Measurements from ENCODE around the gene FALEC.

The FALEC gene

DNA sequence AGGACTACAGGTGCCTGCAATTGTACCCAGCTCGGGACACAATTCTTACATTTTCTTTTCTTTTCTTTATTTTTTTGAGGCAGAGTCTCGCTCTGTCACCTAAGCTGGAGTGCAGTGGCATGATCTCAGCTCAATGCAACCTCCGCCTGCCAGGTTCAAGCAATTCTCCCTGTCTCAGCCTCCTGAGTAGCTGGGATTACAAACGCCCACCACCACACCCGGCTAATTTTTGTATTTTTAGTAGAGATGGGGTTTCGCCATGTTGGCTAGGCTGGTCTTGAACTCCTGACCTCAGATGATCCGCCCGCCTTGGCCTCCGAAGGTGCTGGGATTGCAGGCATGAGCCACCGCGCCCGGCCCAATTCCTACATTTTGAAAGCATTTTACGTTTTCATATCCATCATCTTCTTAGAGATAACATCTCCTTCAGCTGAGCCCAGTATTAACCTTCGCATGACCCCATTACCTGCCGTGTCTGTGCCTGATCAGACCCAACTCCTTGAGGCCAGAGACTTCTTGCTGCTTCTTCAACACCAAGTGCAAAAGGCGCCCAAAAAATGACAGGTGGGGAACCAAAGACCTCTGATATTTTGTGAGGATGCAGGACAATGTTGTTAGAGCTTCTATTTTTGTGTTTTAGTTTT, 30.9 kb downstream of the FALEC start:
- Histone ChIP-seq H3K27me3 (peaks cover 0 to 15% (median 0%) of the 10 kb centered on the region in 11 experiments; a peak in 7 of 22 replicates), H3K4me3 (no peak overlapping the region), H3K9me3 (replicated peaks in 1 of 11) (no peaks in the 10 kb centered on the region), H3K36me3 (no peaks in the 10 kb centered on the region), H3K4me1 (peaks cover 22 to 41% (median 32%) of the 10 kb centered on the region in 10 experiments), H3K27ac (no peak overlapping the region), H3K4me2 (no peak overlapping the region), H3K9ac (no peak overlapping the region), H4K20me1 (no peaks in the 10 kb centered on the region; a peak in 1 of 22 replicates)
- no peak for TF ChIP-seq Cebpa-rat (IDR thresholded peaks at IDR 0.05)

DNA sequence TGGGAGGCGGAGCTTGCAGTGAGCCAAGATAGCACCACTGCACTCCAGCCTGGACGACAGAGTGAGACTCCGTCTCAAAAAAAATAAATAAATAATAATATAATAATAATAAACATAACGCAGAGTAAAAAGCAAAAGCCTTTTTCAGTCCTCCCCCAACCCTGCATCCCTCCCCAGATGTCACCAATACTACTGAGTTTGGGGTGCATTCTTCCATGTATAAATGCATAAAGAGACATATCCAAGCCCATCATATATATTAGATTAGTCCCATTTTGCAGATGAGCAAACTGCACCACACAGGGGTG, 32.7 kb downstream of the FALEC start:
- no peak for TF ChIP-seq Cebpa-rat (IDR thresholded peaks at IDR 0.05)
- peak overlapping the region; percentile 73 to 90 (median 82) for H3K9ac ChIP-seq
- H3K4me2 ChIP-seq, result peak overlapping the region; percentile 87 to 98 (median 94)

DNA sequence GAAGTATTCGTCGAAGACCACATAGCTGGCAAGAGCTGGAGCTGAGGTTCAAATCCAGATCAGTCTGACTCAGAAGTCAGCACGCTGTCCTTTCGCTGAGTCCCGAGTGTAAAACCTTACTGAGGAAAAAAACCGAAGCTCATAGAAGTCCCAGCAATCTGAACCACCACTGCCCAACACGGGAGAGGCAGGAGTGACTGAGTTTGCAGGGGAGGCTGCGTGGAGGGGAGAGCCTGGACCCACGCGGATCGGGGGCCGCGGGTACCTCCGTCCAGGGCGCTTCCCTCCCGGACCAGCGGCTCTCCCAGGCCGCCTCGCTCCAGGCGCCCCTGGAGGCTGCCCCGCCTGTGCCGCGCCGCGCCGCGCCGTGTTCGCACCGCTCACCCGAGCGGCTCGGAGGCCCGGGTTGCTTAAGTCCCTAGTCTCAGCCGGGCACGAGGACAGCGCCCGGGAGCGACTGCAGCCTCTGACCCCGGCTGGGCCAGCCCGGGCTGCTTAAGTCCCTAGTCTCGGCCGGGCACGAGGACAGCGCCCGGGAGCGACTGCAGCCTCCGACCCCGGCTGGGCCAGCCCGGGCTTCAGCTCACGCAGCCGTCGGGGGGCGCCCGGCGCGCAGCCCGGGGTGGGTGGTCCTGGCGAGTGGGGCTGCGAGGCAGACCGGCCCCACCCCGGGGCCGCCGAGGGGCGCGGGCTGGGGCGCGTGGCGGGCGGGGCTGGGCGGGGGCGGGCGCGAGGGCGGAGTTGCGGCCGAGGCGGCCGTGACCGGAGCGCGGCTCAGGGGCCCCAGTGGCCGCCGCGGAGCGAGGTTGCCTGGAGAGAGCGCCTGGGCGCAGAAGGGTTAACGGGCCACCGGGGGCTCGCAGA, 33.3 kb downstream of the FALEC start, which contains the start of gene ADAMTSL4:
TSS of gene ADAMTSL4 (plus strand) at position 777 of the 864 bp plus-strand sequence. CDS start 2,881 bp downstream, outside the sequence.
- Histone ChIP-seq H3K4me3 (peak within 1 kb of the TSS; percentile 55 to 72 (median 64)), H3K9me3 (replicated peaks in 1 of 11) (no peaks in the 10 kb centered on the region), H3K4me1 (peaks cover 46 to 64% (median 55%) of the 10 kb centered on the region in 10 experiments), H3K9ac (peak within 1 kb of the TSS; percentile 73 to 90 (median 83)), H3K4me2 (peak within 1 kb of the TSS; percentile 87 to 98 (median 94)), H3K36me3 (peaks cover 0 to 9% (median 0%) of the 10 kb centered on the region in 11 experiments; a peak in 4 of 22 replicates), H4K20me1 (no peaks in the 10 kb centered on the region; a peak in 1 of 22 replicates), H3K27me3 (peaks cover 0 to 15% (median 0%) of the 10 kb centered on the region in 11 experiments; a peak in 7 of 22 replicates), H3K27ac (peak within 1 kb of the TSS; percentile 71 to 96 (median 90))
- TF ChIP-seq Cebpa-rat (IDR thresholded peaks at IDR 0.05), result no peak

More for the DNA sequence above, 32.7 kb downstream of the FALEC start:
- no peaks in the 10 kb centered on the region for H3K9me3 ChIP-seq (replicated peaks in 1 of 11)
- no peaks in the 10 kb centered on the region; a peak in 1 of 22 replicates for H4K20me1 ChIP-seq
- H3K27me3 ChIP-seq, result peaks cover 0 to 15% (median 0%) of the 10 kb centered on the region in 11 experiments; a peak in 7 of 22 replicates
- H3K4me1 ChIP-seq, result peaks cover 40 to 58% (median 50%) of the 10 kb centered on the region in 10 experiments
- H3K4me3 ChIP-seq, result peak overlapping the region; percentile 55 to 72 (median 64)
- peaks cover 0 to 3% (median 0%) of the 10 kb centered on the region in 11 experiments; a peak in 1 of 22 replicates for H3K36me3 ChIP-seq
- H3K27ac ChIP-seq, result peak overlapping the region in 8 of 11 experiments; percentile 68 to 96 (median 91); a peak in 11 of 22 replicates

DNA sequence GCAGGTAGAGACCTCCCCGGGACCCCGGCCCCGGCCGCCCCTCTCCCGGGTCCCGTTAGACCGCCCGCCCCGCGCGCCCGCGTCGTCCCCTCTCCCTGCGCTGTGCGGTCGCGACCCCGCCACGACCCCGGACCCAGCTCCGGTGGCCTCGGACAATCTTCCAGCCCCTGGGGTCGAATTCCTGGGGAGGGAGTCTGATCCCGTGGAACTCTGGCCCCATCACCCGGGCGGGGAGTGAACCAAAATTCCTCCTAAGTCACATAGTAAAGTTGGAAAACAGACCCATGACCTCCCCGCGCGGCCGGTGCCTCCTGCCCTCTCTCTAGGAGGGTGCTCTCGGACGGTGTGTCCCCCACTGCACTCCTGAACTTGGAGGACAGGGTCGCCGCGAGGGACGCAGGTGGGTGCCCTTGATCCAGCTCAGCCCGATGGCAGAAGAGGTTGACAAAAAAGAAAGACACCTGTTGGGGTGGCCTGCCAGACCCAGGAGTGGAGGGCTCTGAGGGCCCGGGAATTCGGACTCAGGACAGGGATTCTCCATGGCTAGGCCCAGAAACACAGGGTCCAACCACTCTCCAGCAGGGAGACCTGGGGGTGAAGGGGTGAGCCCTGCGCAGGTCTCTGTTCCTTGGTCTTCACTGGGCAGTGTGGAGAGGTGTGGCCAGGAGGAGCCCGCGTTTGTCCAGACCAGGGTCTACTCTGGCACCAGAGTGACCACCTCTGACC, 34.1 kb downstream of the FALEC start:
- Histone ChIP-seq H3K4me3 (peak overlapping the region in 9 of 10 experiments; percentile 36 to 72 (median 63); a peak in 16 of 20 replicates), H4K20me1 (no peaks in the 10 kb centered on the region; a peak in 1 of 22 replicates), H3K27me3 (peaks cover 0 to 15% (median 0%) of the 10 kb centered on the region in 11 experiments; a peak in 7 of 22 replicates), H3K27ac (peak overlapping the region; percentile 35 to 96 (median 88); a peak in 18 of 22 replicates), H3K4me2 (peak overlapping the region; percentile 87 to 98 (median 94)), H3K9me3 (replicated peaks in 1 of 11) (no peaks in the 10 kb centered on the region), H3K4me1 (peaks cover 47 to 72% (median 61%) of the 10 kb centered on the region in 10 experiments), H3K9ac (peak overlapping the region; percentile 35 to 90 (median 82); a peak in 18 of 22 replicates), H3K36me3 (peaks cover 0 to 17% (median 0%) of the 10 kb centered on the region in 11 experiments; a peak in 5 of 22 replicates)
- TF ChIP-seq Cebpa-rat (IDR thresholded peaks at IDR 0.05), result no peak

DNA sequence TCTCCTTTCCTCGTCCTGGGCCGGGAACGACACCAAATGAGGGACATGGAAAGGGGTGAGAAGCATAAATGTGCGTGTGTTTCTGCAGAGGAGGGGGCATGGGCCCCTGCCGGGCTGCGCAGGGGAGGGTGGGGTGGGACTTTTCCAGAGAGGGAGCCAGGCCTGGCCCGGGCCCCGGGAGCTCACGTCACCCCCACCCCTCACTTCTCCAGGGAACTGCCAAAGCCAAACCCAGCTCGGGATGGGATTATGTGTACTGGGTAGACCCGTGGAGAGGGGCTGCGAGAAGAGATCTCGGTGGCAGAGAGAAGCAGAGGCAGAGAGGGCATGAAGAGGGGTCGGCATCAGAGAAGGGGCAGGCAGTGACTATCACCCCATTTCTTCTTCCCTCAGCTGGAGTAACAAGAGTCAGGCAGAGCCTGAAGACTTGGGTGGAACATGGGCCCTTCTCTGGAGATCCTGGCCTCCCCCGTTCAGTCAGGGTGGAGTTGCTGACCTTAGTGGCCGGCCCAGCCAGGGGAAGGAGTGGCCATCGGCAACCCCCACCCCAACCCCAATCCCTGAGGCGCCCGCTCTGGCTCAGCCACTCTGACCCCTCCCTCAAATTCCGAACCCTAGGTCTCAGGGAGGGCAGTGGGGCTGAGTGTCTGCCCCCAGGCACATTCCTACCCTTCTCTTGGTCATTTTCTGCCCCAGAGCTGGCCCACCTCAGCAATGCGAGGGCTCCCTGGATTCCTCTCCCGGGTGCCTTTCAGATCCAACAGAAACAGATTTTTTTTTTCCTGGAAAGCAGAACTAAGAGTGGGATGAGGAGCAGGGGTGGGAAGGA, 34.9 kb downstream of the FALEC start:
- peak overlapping the region; percentile 83 to 96 (median 90) for H3K27ac ChIP-seq
- H3K36me3 ChIP-seq, result peaks cover 0 to 25% (median 2%) of the 10 kb centered on the region in 11 experiments; a peak in 10 of 22 replicates
- H4K20me1 ChIP-seq, result no peaks in the 10 kb centered on the region; a peak in 1 of 22 replicates
- peak overlapping the region; percentile 70 to 90 (median 83) for H3K9ac ChIP-seq
- no peak for TF ChIP-seq Cebpa-rat (IDR thresholded peaks at IDR 0.05)
- peaks cover 0 to 15% (median 0%) of the 10 kb centered on the region in 11 experiments; a peak in 7 of 22 replicates for H3K27me3 ChIP-seq
- no peaks in the 10 kb centered on the region for H3K9me3 ChIP-seq (replicated peaks in 1 of 11)
- H3K4me1 ChIP-seq, result peaks cover 47 to 80% (median 67%) of the 10 kb centered on the region in 10 experiments
- H3K4me3 ChIP-seq, result peak overlapping the region in 7 of 10 experiments; percentile 7 to 72 (median 65); a peak in 13 of 20 replicates
- H3K4me2 ChIP-seq, result peak overlapping the region; percentile 87 to 98 (median 94)

DNA sequence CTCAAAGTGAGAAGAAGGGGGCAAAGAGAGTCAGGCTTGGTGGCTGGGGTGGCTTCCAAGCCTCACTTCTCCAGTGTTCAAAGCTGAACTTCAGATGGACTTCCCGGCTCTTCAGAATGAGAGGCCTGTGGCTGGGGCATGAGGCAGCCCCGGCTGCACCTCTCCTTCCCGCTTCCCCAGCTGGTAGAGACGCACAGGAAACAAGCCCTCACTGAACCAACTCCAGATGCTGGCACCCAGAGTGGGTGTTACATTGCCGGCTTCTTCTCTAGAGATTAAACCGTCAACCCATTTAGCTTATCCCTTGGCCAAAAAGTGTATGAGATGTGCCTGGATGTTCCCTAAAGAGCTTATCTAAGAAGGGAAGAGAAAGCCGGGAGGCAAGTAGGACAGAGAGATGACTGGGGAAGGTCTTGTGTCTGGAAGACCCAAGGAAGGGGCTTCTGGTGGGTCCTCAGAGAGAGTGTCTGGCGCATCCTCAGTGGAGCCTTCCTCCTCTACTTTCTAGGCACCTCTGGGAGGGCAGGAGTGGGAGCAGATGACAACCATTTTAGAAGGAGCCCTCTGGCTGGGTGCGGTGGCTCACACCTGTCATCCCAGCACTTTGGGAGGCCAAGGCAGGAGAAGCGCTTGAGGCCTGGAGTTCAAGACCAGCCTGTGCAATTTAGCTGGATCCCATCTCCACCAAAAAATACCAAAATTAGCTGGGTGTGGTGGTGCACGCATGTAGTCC, 35.7 kb downstream of the FALEC start:
- no peaks in the 10 kb centered on the region for H3K9me3 ChIP-seq (replicated peaks in 1 of 11)
- no peak for TF ChIP-seq Cebpa-rat (IDR thresholded peaks at IDR 0.05)
- peaks cover 0 to 15% (median 0%) of the 10 kb centered on the region in 11 experiments; a peak in 7 of 22 replicates for H3K27me3 ChIP-seq
- peaks cover 0 to 7% (median 0%) of the 10 kb centered on the region in 11 experiments; a peak in 4 of 22 replicates for H4K20me1 ChIP-seq
- H3K9ac ChIP-seq, result peak overlapping the region; percentile 70 to 90 (median 83)
- peak overlapping the region; percentile 74 to 98 (median 94) for H3K4me2 ChIP-seq
- peaks cover 47 to 88% (median 69%) of the 10 kb centered on the region in 10 experiments for H3K4me1 ChIP-seq
- peak overlapping the region in 8 of 10 experiments; percentile 7 to 72 (median 51); a peak in 14 of 20 replicates for H3K4me3 ChIP-seq
- peak overlapping the region; percentile 83 to 96 (median 90) for H3K27ac ChIP-seq
- H3K36me3 ChIP-seq, result peaks cover 0 to 33% (median 10%) of the 10 kb centered on the region in 11 experiments; a peak in 12 of 22 replicates

DNA sequence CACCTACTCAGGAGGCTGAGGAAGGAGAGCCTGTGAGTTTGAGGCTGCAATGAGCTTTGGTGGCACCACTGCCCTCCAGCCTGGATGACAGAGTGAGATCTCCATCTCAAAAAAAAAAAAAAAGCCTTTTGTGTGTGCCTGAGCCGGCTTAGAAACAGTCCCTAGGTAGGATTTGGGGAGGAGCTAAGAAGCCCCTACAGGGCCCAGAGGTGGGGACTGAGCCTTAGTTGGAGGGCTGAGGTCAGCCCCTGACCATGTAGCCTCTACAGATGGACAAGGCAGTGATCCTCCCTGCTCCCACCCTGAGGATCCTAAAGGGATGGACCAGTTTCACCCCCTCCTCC, 36.2 kb downstream of the FALEC start:
- no peak for TF ChIP-seq Cebpa-rat (IDR thresholded peaks at IDR 0.05)
- peaks cover 47 to 90% (median 69%) of the 10 kb centered on the region in 10 experiments for H3K4me1 ChIP-seq
- H3K36me3 ChIP-seq, result peaks cover 0 to 38% (median 14%) of the 10 kb centered on the region in 11 experiments; a peak in 12 of 22 replicates
- H3K4me2 ChIP-seq, result peak overlapping the region; percentile 74 to 98 (median 94)
- no peaks in the 10 kb centered on the region for H3K9me3 ChIP-seq (replicated peaks in 1 of 11)
- H4K20me1 ChIP-seq, result peaks cover 0 to 12% (median 0%) of the 10 kb centered on the region in 11 experiments; a peak in 4 of 22 replicates
- H3K9ac ChIP-seq, result peak overlapping the region; percentile 70 to 90 (median 83)
- H3K27me3 ChIP-seq, result peaks cover 0 to 15% (median 0%) of the 10 kb centered on the region in 11 experiments; a peak in 7 of 22 replicates
- H3K27ac ChIP-seq, result peak overlapping the region; percentile 83 to 96 (median 90)
- H3K4me3 ChIP-seq, result peak overlapping the region in 9 of 10 experiments; percentile 15 to 72 (median 46); a peak in 14 of 20 replicates
